GM12801 (cell line): Measurements from ENCODE around the gene CPT1C.

Experiments used
- TF ChIP-seq, protein P1 (sequence below): IDR thresholded peaks from one replicate; pipeline ENCODE4 v1.5.1; 2011; ENCODE audit warnings: control low read depth; ENCODE audit not compliant: insufficient read length; ENCODE audit errors: extremely low read depth

The CPT1C gene

GRCh38 chr19:49744946-49745381, 54.0 kb downstream of the CPT1C start:
- TF ChIP-seq, protein P1, sequence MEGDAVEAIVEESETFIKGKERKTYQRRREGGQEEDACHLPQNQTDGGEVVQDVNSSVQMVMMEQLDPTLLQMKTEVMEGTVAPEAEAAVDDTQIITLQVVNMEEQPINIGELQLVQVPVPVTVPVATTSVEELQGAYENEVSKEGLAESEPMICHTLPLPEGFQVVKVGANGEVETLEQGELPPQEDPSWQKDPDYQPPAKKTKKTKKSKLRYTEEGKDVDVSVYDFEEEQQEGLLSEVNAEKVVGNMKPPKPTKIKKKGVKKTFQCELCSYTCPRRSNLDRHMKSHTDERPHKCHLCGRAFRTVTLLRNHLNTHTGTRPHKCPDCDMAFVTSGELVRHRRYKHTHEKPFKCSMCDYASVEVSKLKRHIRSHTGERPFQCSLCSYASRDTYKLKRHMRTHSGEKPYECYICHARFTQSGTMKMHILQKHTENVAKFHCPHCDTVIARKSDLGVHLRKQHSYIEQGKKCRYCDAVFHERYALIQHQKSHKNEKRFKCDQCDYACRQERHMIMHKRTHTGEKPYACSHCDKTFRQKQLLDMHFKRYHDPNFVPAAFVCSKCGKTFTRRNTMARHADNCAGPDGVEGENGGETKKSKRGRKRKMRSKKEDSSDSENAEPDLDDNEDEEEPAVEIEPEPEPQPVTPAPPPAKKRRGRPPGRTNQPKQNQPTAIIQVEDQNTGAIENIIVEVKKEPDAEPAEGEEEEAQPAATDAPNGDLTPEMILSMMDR: no peak

DNA sequence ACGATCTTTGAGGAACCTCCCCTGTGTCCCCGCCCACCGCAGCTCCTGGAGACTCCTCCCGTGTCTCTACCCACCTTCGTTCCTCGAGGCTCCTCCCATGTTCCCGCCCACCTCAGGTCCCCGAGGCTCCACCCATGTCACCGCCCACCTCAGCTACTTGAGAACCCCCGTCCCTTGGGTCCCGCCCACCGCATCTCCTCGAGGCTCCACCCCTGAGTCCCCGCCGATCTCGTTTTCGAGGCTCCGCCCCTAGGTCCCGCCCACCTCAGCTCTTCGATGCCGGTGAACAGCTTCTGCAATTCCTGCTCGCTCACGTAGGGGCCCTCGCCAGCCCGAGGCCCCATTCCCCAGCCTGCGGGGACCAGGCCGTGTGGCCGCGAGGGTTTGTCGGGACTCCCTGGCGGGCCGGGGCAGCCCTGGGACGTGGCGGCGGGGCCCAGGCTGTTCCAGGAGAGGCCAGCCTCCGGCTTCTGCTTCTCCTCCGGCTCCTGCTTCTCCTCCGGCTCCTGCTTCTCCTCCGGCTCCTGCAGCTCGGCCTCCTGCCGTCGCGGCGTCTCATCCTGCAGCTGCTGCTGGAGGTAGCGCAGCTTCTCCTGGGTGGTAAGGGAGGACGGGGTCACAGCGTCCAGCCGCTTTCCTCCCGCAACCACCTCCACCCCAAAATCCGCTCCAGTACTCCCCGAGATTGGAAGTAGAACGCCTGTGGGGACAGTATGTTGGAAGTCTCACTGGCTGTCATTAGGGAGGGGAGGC, 55.5 kb downstream of the CPT1C start:
- TF ChIP-seq, protein P1: no peak

- TF ChIP-seq, protein P1: no peak
These were observed 58.3 kb downstream of the CPT1C start for GRCh38 chr19:49749055-49749716.

DNA sequence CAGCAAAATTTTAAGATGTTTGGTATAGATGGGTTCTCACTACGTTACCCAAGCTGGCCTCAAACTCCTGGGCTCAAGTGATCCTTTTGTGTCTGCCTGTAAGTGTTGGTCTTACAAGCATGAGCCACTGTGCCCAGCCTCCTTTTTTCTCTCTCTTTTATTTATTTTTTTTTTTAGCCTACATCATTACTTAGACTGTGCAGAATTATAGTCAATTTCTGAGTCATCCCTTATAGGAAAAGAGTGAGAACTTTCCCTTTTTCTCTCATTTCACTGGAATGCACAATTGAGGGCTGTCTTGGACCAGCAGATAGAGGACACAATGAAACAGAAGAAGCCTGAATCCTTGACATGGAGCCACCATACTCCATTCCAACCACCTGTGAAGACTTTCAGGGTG, 58.9 kb downstream of the CPT1C start:
- TF ChIP-seq, protein P1: no peak

GRCh38 chr19:49752701-49753100, 61.8 kb downstream of the CPT1C start:
- TF ChIP-seq, protein P1: no peak

DNA sequence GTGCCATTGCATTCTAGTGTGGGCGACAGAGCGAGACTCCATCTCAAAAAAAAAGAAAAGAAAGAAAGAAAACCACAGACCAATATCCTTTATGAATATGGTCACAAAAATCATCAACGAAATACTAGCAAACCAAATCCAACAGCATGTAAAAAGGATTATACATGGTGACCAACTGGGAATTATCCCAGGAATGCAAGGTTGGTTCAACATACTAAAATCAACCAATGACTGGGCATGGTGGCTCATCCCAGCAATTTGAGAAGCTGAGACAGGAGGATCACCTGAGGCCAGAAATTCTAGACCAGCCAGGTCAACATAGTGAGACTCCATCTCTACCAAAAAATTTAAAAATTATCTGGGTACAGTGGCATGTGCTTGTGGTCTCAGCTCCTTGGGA, 65.0 kb downstream of the CPT1C start:
- TF ChIP-seq, protein P1: no peak

DNA sequence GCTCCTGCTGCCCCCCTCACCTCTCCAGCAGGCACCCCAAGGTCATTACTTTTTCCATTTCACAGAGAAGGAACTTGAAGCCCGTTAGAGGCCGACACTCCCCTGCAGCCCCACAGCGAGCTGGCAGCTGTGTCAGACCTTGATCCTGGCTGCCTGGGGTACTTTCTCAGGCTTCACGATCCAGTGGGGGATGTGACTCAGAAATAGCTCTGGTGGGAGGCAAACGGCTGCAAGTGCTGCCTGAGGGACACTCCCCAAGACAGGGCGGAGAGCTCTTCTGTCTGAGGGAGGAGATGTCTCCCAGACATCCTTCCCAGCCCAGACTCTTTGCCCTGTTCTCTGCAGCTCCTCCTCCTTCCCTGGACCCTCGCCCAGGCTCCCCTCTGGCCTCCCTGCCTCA, 67.4 kb downstream of the CPT1C start:
- TF ChIP-seq, protein P1: no peak
